Thyroid gland (tissue), 4 donors: ENCODE data around the gene BRD3. TPM values are rescaled to one million over a fixed set of nuclear protein-coding genes. Genes with fewer than 3 reads are reported as not detected.

Source experiments
- DNase-seq, 2 donors: peaks; one replicate each; pipeline ENCODE4 v3.0.0-alpha.2; 2019
- H3K27ac ChIP-seq, 3 donors: fragments of 200-600 bp; sonication (generic); 1 replicate in 2 of 3; 2 replicates in 1 of 3; pipeline ENCODE4 v1.5.1; 2016 to 2019; ENCODE audit warnings: mild to moderate bottlenecking in 1 of 3, moderate library complexity in 1 of 3
- H3K27me3 ChIP-seq: fragments of 200-600 bp; sonication (generic); one replicate; pipeline ENCODE4 v1.5.1; 2019
- H3K36me3 ChIP-seq, 2 donors: fragments of 200-600 bp; sonication (generic); one replicate each; pipeline ENCODE4 v1.5.1; 2016 to 2019
- H3K4me1 ChIP-seq, 2 donors: fragments of 200-600 bp; sonication (generic); one replicate each; pipeline ENCODE4 v1.5.1; 2017 to 2019
- H3K4me3 ChIP-seq, 3 donors: fragments of 200-600 bp; sonication (generic); replicated peaks in 1 of 3; 1 replicate in 2 of 3; 2 replicates in 1 of 3; pipeline ENCODE4 v1.5.1; 2016; ENCODE audit warnings: mild to moderate bottlenecking in 1 of 3
- H3K9me3 ChIP-seq: fragments of 200-600 bp; sonication (generic); one replicate; pipeline ENCODE4 v1.5.1; 2017
- POLR2A ChIP-seq, 2 donors: fragments of 450-650 bp; IDR thresholded peaks; one replicate each; pipeline ENCODE4 v1.6.1; 2017; ENCODE audit warnings: antibody characterized with exemption in 2 of 2, mild to moderate bottlenecking in 2 of 2, moderate library complexity in 1 of 2
- WGBS, 2 donors: methylation state at CpG; one replicate each; pipeline ENCODE4 v1.1.5; 2017; 5-methylcytosine and 5-hydroxymethylcytosine counted together
- intact Hi-C: fragments of 100-400 bp; cut with DNase I; formaldehyde crosslinking; loops from one replicate; pipeline ENCODE4 v1.15.1; 2023
- total RNA-seq, 4 donors: library from RNA; depleted of rRNA; stranded (reverse); fragments of >200 nt; gene quantifications; one replicate each; pipeline ENCODE4 v1.2.3, GENCODE V29; 2016
- TF ChIP-seq, protein P1 (sequence below), 6 experiments: fragments of 200-600 bp in 3 of 6; fragments of 450-650 bp in 3 of 6; sonication (generic) in 3 of 6; IDR thresholded peaks; one replicate each; pipeline ENCODE4 v1.5.1; 2016 to 2019; ENCODE audit warnings: antibody characterized with exemption in 6 of 6, mild to moderate bottlenecking in 2 of 6, inconsistent platforms in 1 of 6, moderate library complexity in 1 of 6

BRD3 gene
- total RNA-seq, 4 donors from 2014 or later = 21.6 to 42.7 (median 28.7) TPM

DNA sequence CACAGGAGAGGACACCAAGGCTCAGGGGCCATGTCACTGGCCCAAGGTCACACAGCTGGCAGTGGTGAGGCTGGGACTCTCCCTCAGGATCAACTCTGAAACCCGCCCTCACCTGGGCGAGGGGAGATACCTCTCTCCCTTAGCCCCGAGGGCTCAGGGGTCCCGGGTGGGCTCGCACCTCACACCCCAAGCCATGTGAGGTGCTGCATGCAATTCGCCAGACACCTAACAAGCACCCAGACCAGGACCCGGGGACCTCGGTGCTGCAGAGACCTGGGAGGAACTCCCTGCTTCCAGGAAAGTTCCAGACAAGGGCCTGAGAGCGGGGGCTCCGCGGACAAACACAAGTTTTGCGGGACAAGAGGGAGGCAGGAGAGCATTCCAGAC, 19.3 kb downstream of the BRD3 start:
- H3K4me1 ChIP-seq = peaks cover 0 to 5% of the 10 kb centered on the region in 2 donors
- no peak for DNase-seq
- peaks cover 71 to 78% of the 10 kb centered on the region in 2 donors for H3K36me3 ChIP-seq
- WGBS, 2 donors = 88 to 95% methylated on average over 10 to 11 of the region's 12 CpGs
- no peaks in the 10 kb centered on the region for H3K9me3 ChIP-seq
- H3K27ac ChIP-seq = no peak overlapping the region
- intact Hi-C loops = no loop called here
- H3K4me3 ChIP-seq = no peak overlapping the region
- no peak for TF ChIP-seq POLR2A (IDR thresholded peaks at IDR 0.05)
- TF ChIP-seq, protein P1, sequence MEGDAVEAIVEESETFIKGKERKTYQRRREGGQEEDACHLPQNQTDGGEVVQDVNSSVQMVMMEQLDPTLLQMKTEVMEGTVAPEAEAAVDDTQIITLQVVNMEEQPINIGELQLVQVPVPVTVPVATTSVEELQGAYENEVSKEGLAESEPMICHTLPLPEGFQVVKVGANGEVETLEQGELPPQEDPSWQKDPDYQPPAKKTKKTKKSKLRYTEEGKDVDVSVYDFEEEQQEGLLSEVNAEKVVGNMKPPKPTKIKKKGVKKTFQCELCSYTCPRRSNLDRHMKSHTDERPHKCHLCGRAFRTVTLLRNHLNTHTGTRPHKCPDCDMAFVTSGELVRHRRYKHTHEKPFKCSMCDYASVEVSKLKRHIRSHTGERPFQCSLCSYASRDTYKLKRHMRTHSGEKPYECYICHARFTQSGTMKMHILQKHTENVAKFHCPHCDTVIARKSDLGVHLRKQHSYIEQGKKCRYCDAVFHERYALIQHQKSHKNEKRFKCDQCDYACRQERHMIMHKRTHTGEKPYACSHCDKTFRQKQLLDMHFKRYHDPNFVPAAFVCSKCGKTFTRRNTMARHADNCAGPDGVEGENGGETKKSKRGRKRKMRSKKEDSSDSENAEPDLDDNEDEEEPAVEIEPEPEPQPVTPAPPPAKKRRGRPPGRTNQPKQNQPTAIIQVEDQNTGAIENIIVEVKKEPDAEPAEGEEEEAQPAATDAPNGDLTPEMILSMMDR (IDR thresholded peaks at IDR 0.05) = no peak
- no peaks in the 10 kb centered on the region for H3K27me3 ChIP-seq

DNA sequence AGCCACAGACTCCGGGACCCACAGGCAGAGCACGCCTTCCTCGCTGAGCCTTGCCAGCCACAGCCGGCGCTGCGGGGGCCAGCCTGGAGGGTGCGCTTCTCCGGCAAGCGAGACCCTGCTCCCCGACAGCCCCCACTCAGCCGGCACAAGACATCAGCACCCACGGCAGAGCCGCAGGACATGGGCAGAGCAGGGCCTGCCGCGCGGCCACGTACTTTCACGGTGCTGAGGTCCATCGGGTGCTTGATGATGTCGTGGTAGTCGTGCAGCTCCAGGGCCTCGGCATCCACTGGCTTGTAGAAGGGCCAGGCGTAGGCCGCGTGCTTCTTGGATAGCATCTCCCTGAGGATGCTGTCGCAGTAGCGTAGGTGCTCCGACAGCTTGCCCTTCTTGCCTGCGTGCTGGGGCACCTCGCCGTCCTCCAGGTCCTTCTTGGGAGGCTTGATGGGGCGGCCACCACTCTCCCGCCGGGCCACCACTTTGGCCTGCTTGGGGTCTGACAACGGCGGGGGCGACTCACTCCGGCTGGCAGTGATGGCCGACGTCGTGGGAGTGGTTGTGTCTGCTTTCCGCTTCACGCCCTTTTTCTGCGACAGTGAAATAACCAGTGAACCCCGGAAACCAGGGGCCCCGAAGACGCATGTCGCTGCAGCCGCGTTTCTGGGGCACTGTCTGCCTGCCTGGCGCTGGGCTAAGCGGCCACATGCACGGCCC, 19.8 kb downstream of the BRD3 start:
- Histone ChIP-seq H3K36me3 (peaks cover 71 to 80% of the 10 kb centered on the region in 2 donors), H3K4me1 (no peaks in the 10 kb centered on the region), H3K27ac (no peak overlapping the region), H3K27me3 (no peaks in the 10 kb centered on the region), H3K9me3 (no peaks in the 10 kb centered on the region), H3K4me3 (no peak overlapping the region)
- TF ChIP-seq POLR2A (IDR thresholded peaks at IDR 0.05) = no peak
- TF ChIP-seq, protein P1 (IDR thresholded peaks at IDR 0.05) = no peak
- intact Hi-C loops = no loop called here
- DNase-seq = no peak
- WGBS, 2 donors = 95% methylated on average over 34 to 40 of the region's 53 CpGs

DNA sequence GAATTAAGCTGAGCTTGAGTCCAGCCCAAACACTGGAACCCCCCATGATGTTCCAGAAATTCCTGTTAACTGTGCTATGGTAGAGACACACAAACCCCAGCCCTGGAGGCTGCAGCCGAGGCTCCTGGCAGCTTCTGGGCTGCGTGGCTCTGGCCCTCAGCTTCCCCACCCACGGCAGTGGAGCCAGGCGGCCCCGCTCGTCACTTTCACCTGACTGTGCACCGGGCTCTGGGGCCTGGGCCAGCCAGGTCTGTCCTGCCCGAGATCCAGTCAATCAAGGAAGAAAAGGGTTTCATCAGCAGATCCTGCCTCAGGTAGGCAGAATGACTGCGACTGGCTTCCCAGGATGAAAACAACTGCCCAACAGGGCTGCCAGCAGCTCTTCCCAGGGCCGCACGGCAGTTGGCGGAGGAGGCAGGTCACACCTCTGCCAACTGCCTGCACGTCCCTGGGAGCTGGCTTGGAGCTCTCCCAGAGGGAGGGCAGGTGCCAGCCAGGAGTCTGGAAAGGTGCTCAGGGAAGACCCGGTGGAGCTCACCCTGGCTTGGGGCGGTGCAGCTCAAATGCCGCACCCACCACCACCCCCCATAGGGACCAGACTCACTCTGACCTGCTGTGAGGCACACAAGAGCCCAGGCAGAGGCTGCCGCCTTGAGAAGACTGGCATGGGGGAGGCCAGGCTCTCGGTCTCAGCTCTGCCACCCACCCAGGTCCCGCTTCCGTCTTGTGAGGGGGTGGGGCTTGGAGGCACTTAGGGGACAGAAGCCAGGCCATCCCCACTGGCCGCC, 20.7 kb downstream of the BRD3 start:
- no peaks in the 10 kb centered on the region for H3K27me3 ChIP-seq
- intact Hi-C loops = no loop called here
- H3K9me3 ChIP-seq = no peaks in the 10 kb centered on the region
- no peak for DNase-seq
- no peak overlapping the region for H3K27ac ChIP-seq
- no peak overlapping the region for H3K4me3 ChIP-seq
- 90 to 94% methylated on average over 10 to 18 of the region's 21 CpGs for WGBS, 2 donors
- H3K4me1 ChIP-seq = no peaks in the 10 kb centered on the region
- peaks cover 65 to 74% of the 10 kb centered on the region in 2 donors for H3K36me3 ChIP-seq
- TF ChIP-seq POLR2A (IDR thresholded peaks at IDR 0.05) = no peak
- TF ChIP-seq, protein P1 (IDR thresholded peaks at IDR 0.05) = no peak

DNA sequence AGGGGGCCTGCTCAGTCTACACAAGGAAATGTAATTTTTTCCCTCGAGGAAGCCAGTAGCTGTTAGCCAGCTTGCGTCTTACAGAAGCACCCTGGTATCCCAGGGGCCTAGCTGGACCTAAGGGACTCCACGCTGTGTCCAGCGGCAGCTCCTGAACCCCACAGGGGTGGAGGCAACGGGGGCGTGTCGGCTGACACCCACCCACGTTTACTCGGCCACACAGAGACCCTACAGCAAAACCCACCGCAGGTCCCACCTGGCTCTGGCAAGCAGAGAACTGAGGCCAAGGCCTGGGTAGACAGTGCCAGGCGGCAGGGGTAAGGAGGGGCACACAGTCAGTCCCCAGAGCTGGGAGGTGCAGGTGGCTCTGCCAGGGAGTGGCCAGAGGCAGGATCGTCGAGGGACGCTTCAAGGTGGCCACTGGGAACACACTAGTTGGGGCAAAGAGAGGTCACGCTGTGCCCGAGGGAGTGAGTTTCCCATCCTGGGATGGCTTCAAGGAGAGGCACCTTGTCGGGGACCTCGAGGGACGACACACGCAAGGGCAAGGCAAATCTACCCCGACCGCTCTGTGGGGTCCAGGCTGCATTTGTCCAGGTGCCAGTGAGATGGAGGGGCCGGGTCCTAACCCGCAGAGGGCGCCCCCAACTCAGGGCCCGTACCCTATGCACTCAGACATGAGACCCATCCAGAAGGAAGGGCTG, 21.8 kb downstream of the BRD3 start:
- 90 to 94% methylated on average over 24 of the region's 26 CpGs for WGBS, 2 donors
- no peak for TF ChIP-seq POLR2A (IDR thresholded peaks at IDR 0.05)
- TF ChIP-seq, protein P1 (IDR thresholded peaks at IDR 0.05) = no peak
- H3K4me1 ChIP-seq = peaks cover 0 to 4% of the 10 kb centered on the region in 2 donors
- no peak overlapping the region for H3K4me3 ChIP-seq
- intact Hi-C loops = no loop called here
- no peak for DNase-seq
- H3K27me3 ChIP-seq = no peaks in the 10 kb centered on the region
- peaks cover 59 to 75% of the 10 kb centered on the region in 2 donors for H3K36me3 ChIP-seq
- no peaks in the 10 kb centered on the region for H3K9me3 ChIP-seq
- no peak overlapping the region for H3K27ac ChIP-seq
